SK-N-SH (cell line): Measurements from ENCODE around the gene PDCD6IP. TPM values are rescaled to one million over a fixed set of nuclear protein-coding genes. Genes with fewer than 3 reads are reported as not detected.
"Not testable (repeated sequence)": the region's sequence is repeated elsewhere in the genome, so short reads cannot be mapped to it uniquely, and the experiment has no call there.

ENCODE experiments used
- CTCF ChIA-PET: fragments of 300-600, 350-600 bp; formaldehyde crosslinking; extraction: SDS; loops from one replicate; lab custom pipeline; 2021; lab: Yijun Ruan, JAX
- POLR2A ChIA-PET: fragments of 350-600 bp; sonication (Branson Sonifier 250); formaldehyde crosslinking; extraction: SDS; loops from one replicate; lab custom pipeline; 2020; ENCODE audit warnings: antibody characterized with exemption, inconsistent platforms; lab: Yijun Ruan, JAX
- DNase-seq: peaks from one replicate; pipeline ENCODE4 v3.0.0; 2012
- H2AFZ ChIP-seq: fragments of 200-600 bp; sonication (generic); 2 replicates; pipeline ENCODE4 v1.8.1; 2016; ENCODE audit warnings: antibody characterized with exemption, mild to moderate bottlenecking, low read depth
- H3F3A ChIP-seq: fragments of 200-600 bp; sonication (generic); replicated peaks from 2 replicates; pipeline ENCODE3; 2016; ENCODE audit warnings: antibody characterized with exemption, mild to moderate bottlenecking; ENCODE audit not compliant: insufficient read depth
- H3K27ac ChIP-seq, 2 experiments: fragments of 200-500 bp in 1 of 2; fragments of 200-600 bp in 1 of 2; sonication (Bioruptor generic) in 1 of 2; sonication (generic), shearing (Covaris generic) in 1 of 2; 2 replicates each; pipeline versions ENCODE4 v1.5.1 to v1.6.1; 2014 to 2016; ENCODE audit warnings: low read depth in 2 of 2, inconsistent platforms in 1 of 2, low read length in 1 of 2, mild to moderate bottlenecking in 1 of 2, mixed read lengths in 1 of 2
- H3K27me3 ChIP-seq: fragments of 200-600 bp; sonication (generic), shearing (Covaris generic); 2 replicates; pipeline ENCODE4 v1.6.1; 2016; ENCODE audit warnings: mixed run types; ENCODE audit not compliant: insufficient read depth
- H3K36me3 ChIP-seq, 2 experiments: fragments of 200-500 bp in 1 of 2; fragments of 200-600 bp in 1 of 2; sonication (Bioruptor generic) in 1 of 2; sonication (generic) in 1 of 2; replicated peaks in 1 of 2; 2 replicates each; pipeline versions ENCODE3 to v1.5.1; 2014 to 2016; ENCODE audit warnings: low read length in 1 of 2, mild to moderate bottlenecking in 1 of 2; ENCODE audit not compliant: insufficient read depth in 2 of 2, control insufficient read depth in 1 of 2
- H3K4me1 ChIP-seq, 2 experiments: fragments of 200-500 bp in 1 of 2; fragments of 200-600 bp in 1 of 2; sonication (Bioruptor generic) in 1 of 2; sonication (generic), shearing (Covaris generic) in 1 of 2; 2 replicates each; pipeline versions ENCODE4 v1.5.1 to v1.6.1; 2014 to 2016; ENCODE audit warnings: low read depth in 1 of 2, low read length in 1 of 2, mixed run types in 1 of 2; ENCODE audit not compliant: insufficient read depth in 2 of 2, control insufficient read depth in 1 of 2
- H3K4me2 ChIP-seq: fragments of 200-600 bp; sonication (generic), shearing (Covaris generic); 2 replicates; pipeline ENCODE4 v1.6.1; 2017; ENCODE audit warnings: mixed run types
- H3K4me3 ChIP-seq, 2 experiments: fragments of 200-500 bp in 1 of 2; fragments of 200-600 bp in 1 of 2; sonication (Bioruptor generic) in 1 of 2; sonication (generic), shearing (Covaris generic) in 1 of 2; 2 replicates each; pipeline versions ENCODE4 v1.5.1 to v1.8.1; 2014 to 2016; ENCODE audit warnings: low read depth in 2 of 2, inconsistent platforms in 1 of 2, low read length in 1 of 2, mild to moderate bottlenecking in 1 of 2, mixed read lengths in 1 of 2, moderate library complexity in 1 of 2
- H3K79me2 ChIP-seq: fragments of 200-600 bp; sonication (generic); 2 replicates; pipeline ENCODE4 v1.8.1; 2017; ENCODE audit warnings: mild to moderate bottlenecking; ENCODE audit not compliant: insufficient read depth
- H3K9ac ChIP-seq: fragments of 200-600 bp; sonication (generic); 2 replicates; pipeline ENCODE4 v1.6.1; 2017; ENCODE audit warnings: mixed run types
- H3K9me2 ChIP-seq: fragments of 200-600 bp; sonication (generic); 2 replicates; pipeline ENCODE4 v1.6.1; 2017; ENCODE audit warnings: mixed run types
- H3K9me3 ChIP-seq: fragments of 200-600 bp; sonication (generic); 2 replicates; pipeline ENCODE4 v1.6.1; 2017; ENCODE audit warnings: mixed run types, mild to moderate bottlenecking, moderate library complexity
- H4K20me1 ChIP-seq: fragments of 200-600 bp; sonication (generic); 2 replicates; pipeline ENCODE4 v1.6.1; 2017; ENCODE audit warnings: mild to moderate bottlenecking, mixed run types; ENCODE audit not compliant: insufficient read depth
- EP300 ChIP-seq, 2 experiments: IDR thresholded peaks; 2 replicates each; pipeline versions ENCODE4 v1.4.0 to v1.6.1; 2012; ENCODE audit warnings: borderline replicate concordance in 1 of 2, low read depth in 1 of 2, low read length in 1 of 2
- EZH2phosphoT487 ChIP-seq: fragments of 200-600 bp; sonication (generic); IDR thresholded peaks from 2 replicates; pipeline ENCODE4 v1.6.1; 2017; ENCODE audit warnings: low read depth, mixed run types, mild to moderate bottlenecking, antibody characterized with exemption, moderate library complexity, borderline replicate concordance
- FOXJ3 ChIP-seq: sonication (generic); formaldehyde crosslinking; IDR thresholded peaks from 2 replicates; pipeline ENCODE4 v1.5.1; 2020; ENCODE audit warnings: mild to moderate bottlenecking, missing genetic modification reagents
- FOXM1 ChIP-seq: IDR thresholded peaks from 2 replicates; pipeline ENCODE4 v1.4.0; 2012; ENCODE audit warnings: low read depth, mild to moderate bottlenecking
- GABPA ChIP-seq: IDR thresholded peaks from 2 replicates; pipeline ENCODE4 v1.4.0; 2012; ENCODE audit warnings: low read depth, mild to moderate bottlenecking
- JUND ChIP-seq: IDR thresholded peaks from 2 replicates; pipeline ENCODE4 v1.4.0; 2012
- MAX ChIP-seq: IDR thresholded peaks from 2 replicates; pipeline ENCODE4 v1.4.0; 2012; ENCODE audit warnings: low read depth
- MEF2A ChIP-seq: IDR thresholded peaks from 2 replicates; pipeline ENCODE4 v1.4.0; 2012; ENCODE audit warnings: low read depth, borderline replicate concordance
- NFIC ChIP-seq: IDR thresholded peaks from 2 replicates; pipeline ENCODE4 v1.4.0; 2012; ENCODE audit warnings: borderline replicate concordance
- PBX3 ChIP-seq: IDR thresholded peaks from 2 replicates; pipeline ENCODE4; 2012
- RAD21 ChIP-seq: IDR thresholded peaks from 2 replicates; pipeline ENCODE4 v1.6.1; 2012; ENCODE audit warnings: mild to moderate bottlenecking, low read length
- RCOR1 ChIP-seq: fragments of 150-350 bp; IDR thresholded peaks from 2 replicates; pipeline ENCODE4 v1.6.1; 2017; ENCODE audit warnings: antibody characterized with exemption, low read length
- REST ChIP-seq: IDR thresholded peaks from 2 replicates; pipeline ENCODE4 v1.6.1; 2012; ENCODE audit warnings: mild to moderate bottlenecking, low read depth, low read length, moderate library complexity
- RFX5 ChIP-seq: IDR thresholded peaks from 2 replicates; pipeline ENCODE4 v1.6.1; 2012; ENCODE audit warnings: mild to moderate bottlenecking, improper control_type of control experiment, low read length
- SMC3 ChIP-seq: IDR thresholded peaks from 2 replicates; pipeline ENCODE4 v1.6.1; 2012; ENCODE audit warnings: low read depth, low read length, improper control_type of control experiment
- TAF1 ChIP-seq: IDR thresholded peaks from 2 replicates; pipeline ENCODE4 v1.6.1; 2012; ENCODE audit warnings: low read depth, mild to moderate bottlenecking, low read length, moderate library complexity, borderline replicate concordance
- USF1 ChIP-seq: IDR thresholded peaks from 2 replicates; pipeline ENCODE4 v1.4.0; 2012; ENCODE audit warnings: low read depth, borderline replicate concordance
- USF2 ChIP-seq: fragments of 150-350 bp; IDR thresholded peaks from 2 replicates; pipeline ENCODE4 v1.6.1; 2017; ENCODE audit warnings: antibody characterized with exemption, low read length, low read depth, borderline replicate concordance
- YY1 ChIP-seq: IDR thresholded peaks from 2 replicates; pipeline ENCODE4 v1.4.0; 2012; ENCODE audit warnings: low read depth, mild to moderate bottlenecking
- ZBTB33 ChIP-seq: IDR thresholded peaks from 2 replicates; pipeline ENCODE4 v1.4.0; 2012; ENCODE audit warnings: low read depth, borderline replicate concordance
- WGBS: methylation state at CpG from one replicate; pipeline ENCODE4 v1.1.6; 2017; ENCODE audit warnings: low lambda C conversion rate; 5-methylcytosine and 5-hydroxymethylcytosine counted together
- polyA plus RNA-seq, 3 experiments: library from polyadenylated mRNA; depleted of rRNA; stranded (reverse); fragments of >200 nt; gene quantifications; 2 replicates each; pipeline ENCODE4 v1.2.3, GENCODE V29; 2012

PDCD6IP gene
- polyA plus RNA-seq, 1 of the 3 experiments (the other 2 are of a cell fraction), result 49.1 TPM

- CTCF ChIA-PET, result no interaction called here
- no peak overlapping the region for H3K4me3 ChIP-seq
- H4K20me1 ChIP-seq, result no peaks in the 10 kb centered on the region
- POLR2A ChIA-PET, result no interaction called here
- peaks cover 33 to 64% of the 10 kb centered on the region in 2 experiments for H3K36me3 ChIP-seq
- no peak for DNase-seq
- H3K9me3 ChIP-seq, result no peaks in the 10 kb centered on the region
- H3K27ac ChIP-seq, result no peak overlapping the region
- peaks cover 12% of the 10 kb centered on the region for H3K79me2 ChIP-seq
- no peaks in the 10 kb centered on the region for H3F3A ChIP-seq
- no peak overlapping the region for H3K4me2 ChIP-seq
- no peak for TF ChIP-seq ZBTB33
- no peak for TF ChIP-seq GABPA
- TF ChIP-seq MEF2A, result no peak
- TF ChIP-seq USF1, result no peak
- TF ChIP-seq MAX, result no peak
- TF ChIP-seq NFIC, result no peak
- no peak for TF ChIP-seq YY1
- TF ChIP-seq RAD21, result no peak
- no peak for TF ChIP-seq EZH2phosphoT487
- no peak for TF ChIP-seq TAF1
- TF ChIP-seq SMC3, result no peak
- no peak for TF ChIP-seq RFX5
- TF ChIP-seq RCOR1, result no peak
- TF ChIP-seq FOXJ3 (CRISPR knock-in tag), result no peak
- TF ChIP-seq USF2, result no peak
- TF ChIP-seq PBX3, result no peak
- no peak for TF ChIP-seq REST
- no peak for TF ChIP-seq FOXM1
- no peak for TF ChIP-seq EP300 (IDR thresholded peaks at IDR 0.05; ENCODE audit: borderline replicate concordance in 1 of 2, low read depth in 1 of 2, low read length in 1 of 2)
- TF ChIP-seq JUND, result no peak
- WGBS, result over 99% methylated on average over 9 of the region's 10 CpGs
- H3K27me3 ChIP-seq, result no peaks in the 10 kb centered on the region
- H3K4me1 ChIP-seq, result peaks cover 0 to 4% of the 10 kb centered on the region in 2 experiments; a peak in 1 of 4 replicates
- H3K9me2 ChIP-seq, result no peaks in the 10 kb centered on the region
- H2AFZ ChIP-seq, result no peak overlapping the region
- H3K9ac ChIP-seq, result no peak overlapping the region
Observed at GRCh38 chr3:33848624-33849347, 50.4 kb downstream of the PDCD6IP start.

- H3K27ac ChIP-seq, H3K27me3 ChIP-seq, H3K9ac ChIP-seq, DNase-seq, H3K4me2 ChIP-seq, H3K9me3 ChIP-seq, POLR2A ChIA-PET, H3K9me2 ChIP-seq, H4K20me1 ChIP-seq, CTCF ChIA-PET, H2AFZ ChIP-seq, H3K4me3 ChIP-seq, H3F3A ChIP-seq: not testable (repeated sequence)
- Histone ChIP-seq H3K79me2 (peaks cover 12% of the 10 kb centered on the region), H3K4me1 (peaks cover 0 to 22% of the 10 kb centered on the region in 2 experiments; a peak in 1 of 4 replicates), H3K36me3 (peaks cover 32 to 64% of the 10 kb centered on the region in 2 experiments)
- 80% methylated on average over 3 of the region's 3 CpGs for WGBS
Observed at GRCh38 chr3:33850599-33850998, 52.2 kb downstream of the PDCD6IP start.
